Mesendoderm (in vitro differentiated cells): ENCODE data around the gene TMPO. TPM values are rescaled to one million over a fixed set of nuclear protein-coding genes. Genes with fewer than 3 reads are reported as not detected.
A peak's percentile ranks its signal among the peaks of the same experiment; 100 is the strongest.

Experiments
- DNase-seq: peaks from one replicate; pipeline ENCODE4 v3.0.0; 2013
- H2AK5ac ChIP-seq: 2 replicates; pipeline ENCODE4 v1.6.1; 2013; ENCODE audit warnings: low read length, inconsistent platforms
- H2BK120ac ChIP-seq: 2 replicates; pipeline ENCODE4 v1.6.1; 2013; ENCODE audit warnings: low read depth, mild to moderate bottlenecking, low read length, moderate library complexity, mixed read lengths
- H2BK15ac ChIP-seq: replicated peaks from 2 replicates; pipeline ENCODE4 v1.6.1; 2013; ENCODE audit warnings: low read depth, mild to moderate bottlenecking, moderate library complexity
- H2BK5ac ChIP-seq: 2 replicates; pipeline ENCODE4 v1.6.1; 2013; ENCODE audit warnings: low read length, inconsistent platforms
- H3K18ac ChIP-seq: 2 replicates; pipeline ENCODE4 v1.6.1; 2013; ENCODE audit warnings: mild to moderate bottlenecking, low read length, mixed read lengths
- H3K23ac ChIP-seq: one replicate; pipeline ENCODE4 v1.6.1; 2013; ENCODE audit warnings: low read length
- H3K27ac ChIP-seq: 2 replicates; pipeline ENCODE4 v1.5.1; 2013; ENCODE audit warnings: low read depth, mild to moderate bottlenecking, inconsistent platforms, low read length, moderate library complexity
- H3K27me3 ChIP-seq: 2 replicates; pipeline ENCODE4 v1.6.1; 2013; ENCODE audit warnings: low read length, control low read depth, mild to moderate bottlenecking, inconsistent platforms; ENCODE audit not compliant: insufficient read depth, poor library complexity
- H3K36me3 ChIP-seq: 2 replicates; pipeline ENCODE4 v1.6.1; 2013; ENCODE audit warnings: low read length, inconsistent platforms; ENCODE audit not compliant: control insufficient read depth, insufficient read depth
- H3K4ac ChIP-seq: one replicate; pipeline ENCODE4 v1.6.1; 2013; ENCODE audit warnings: low read depth, mild to moderate bottlenecking, low read length, moderate library complexity
- H3K4me1 ChIP-seq: 2 replicates; pipeline ENCODE4 v1.6.1; 2013; ENCODE audit warnings: low read depth, low read length, inconsistent platforms; ENCODE audit not compliant: control insufficient read depth
- H3K4me2 ChIP-seq: 2 replicates; pipeline ENCODE4 v1.6.1; 2013; ENCODE audit warnings: low read length
- H3K4me3 ChIP-seq: 2 replicates; pipeline ENCODE4 v1.5.1; 2013; ENCODE audit warnings: mild to moderate bottlenecking, low read length
- H3K56ac ChIP-seq: one replicate; pipeline ENCODE4 v1.6.1; 2013; ENCODE audit warnings: low read length
- H3K79me1 ChIP-seq: 2 replicates; pipeline ENCODE4 v1.6.1; 2013; ENCODE audit warnings: low read length, inconsistent platforms
- H3K79me2 ChIP-seq: 2 replicates; pipeline ENCODE4 v1.6.1; 2013; ENCODE audit warnings: mild to moderate bottlenecking, low read length; ENCODE audit not compliant: control insufficient read depth, insufficient read depth
- H3K9ac ChIP-seq: 2 replicates; pipeline ENCODE4 v1.6.1; 2013; ENCODE audit warnings: low read length, inconsistent platforms
- H4K5ac ChIP-seq: one replicate; pipeline ENCODE4 v1.6.1; 2013; ENCODE audit warnings: low read length
- H4K8ac ChIP-seq: one replicate; pipeline ENCODE4 v1.6.1; 2013; ENCODE audit warnings: low read depth, mild to moderate bottlenecking, control low read depth, low read length, moderate library complexity
- WGBS: extraction: QIAGEN DNeasy Blood & Tissue Kit; methylation state at CpG from one replicate; pipeline ENCODE4 v1.1.7; 2013; ENCODE audit warnings: low lambda C conversion rate, missing lambda C conversion rate; ENCODE audit not compliant: insufficient coverage; ENCODE audit errors: extremely low coverage; 5-methylcytosine and 5-hydroxymethylcytosine counted together
- polyA plus RNA-seq, 2 experiments: library from polyadenylated mRNA; stranded (reverse); fragments of 200-250 nt; gene quantifications; one replicate each; pipeline ENCODE4 v1.2.3, GENCODE V29; 2013

Gene TMPO, protein sequence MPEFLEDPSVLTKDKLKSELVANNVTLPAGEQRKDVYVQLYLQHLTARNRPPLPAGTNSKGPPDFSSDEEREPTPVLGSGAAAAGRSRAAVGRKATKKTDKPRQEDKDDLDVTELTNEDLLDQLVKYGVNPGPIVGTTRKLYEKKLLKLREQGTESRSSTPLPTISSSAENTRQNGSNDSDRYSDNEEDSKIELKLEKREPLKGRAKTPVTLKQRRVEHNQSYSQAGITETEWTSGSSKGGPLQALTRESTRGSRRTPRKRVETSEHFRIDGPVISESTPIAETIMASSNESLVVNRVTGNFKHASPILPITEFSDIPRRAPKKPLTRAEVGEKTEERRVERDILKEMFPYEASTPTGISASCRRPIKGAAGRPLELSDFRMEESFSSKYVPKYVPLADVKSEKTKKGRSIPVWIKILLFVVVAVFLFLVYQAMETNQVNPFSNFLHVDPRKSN
- polyA plus RNA-seq (2013, experiment 1 of 2) = 154 TPM
- polyA plus RNA-seq (2013, experiment 2 of 2) = 154 TPM

GRCh38 chr12:98515287-98516110, at the start of gene TMPO:
TSS of gene TMPO (plus strand) at chr12:98515590. CDS start at chr12:98515868, 278 bp downstream.
- no peaks in the 10 kb centered on the region for H3K27me3 ChIP-seq
- H2BK15ac ChIP-seq = no peak within 1 kb of the TSS
- peak within 1 kb of the TSS; percentile 97 for H3K56ac ChIP-seq
- no peak within 1 kb of the TSS for H2AK5ac ChIP-seq
- H3K4me2 ChIP-seq = peak within 1 kb of the TSS; percentile 26
- H3K27ac ChIP-seq = peak within 1 kb of the TSS; percentile 98
- peak within 1 kb of the TSS; percentile 14 for H2BK120ac ChIP-seq
- peak within 1 kb of the TSS; percentile 99 for H3K9ac ChIP-seq
- H4K8ac ChIP-seq = no peak within 1 kb of the TSS
- peak within 1 kb of the TSS; percentile 81 for H2BK5ac ChIP-seq
- no peaks in the 10 kb centered on the region for H3K36me3 ChIP-seq
- peaks cover 52% of the 10 kb centered on the region for H3K79me2 ChIP-seq
- no peaks in the 10 kb centered on the region for H3K79me1 ChIP-seq
- peak within 1 kb of the TSS; percentile 1 for H4K5ac ChIP-seq
- H3K4ac ChIP-seq = peak within 1 kb of the TSS; percentile 82
- no CpG with 5 or more reads among the region's 88 CpGs for WGBS
- peak; percentile 97 for DNase-seq
- peak within 1 kb of the TSS; percentile 90 for H3K4me3 ChIP-seq
- H3K23ac ChIP-seq = peak within 1 kb of the TSS; percentile 95
- H3K18ac ChIP-seq = peak within 1 kb of the TSS; percentile 91
- H3K4me1 ChIP-seq = peaks cover 7% of the 10 kb centered on the region

DNA sequence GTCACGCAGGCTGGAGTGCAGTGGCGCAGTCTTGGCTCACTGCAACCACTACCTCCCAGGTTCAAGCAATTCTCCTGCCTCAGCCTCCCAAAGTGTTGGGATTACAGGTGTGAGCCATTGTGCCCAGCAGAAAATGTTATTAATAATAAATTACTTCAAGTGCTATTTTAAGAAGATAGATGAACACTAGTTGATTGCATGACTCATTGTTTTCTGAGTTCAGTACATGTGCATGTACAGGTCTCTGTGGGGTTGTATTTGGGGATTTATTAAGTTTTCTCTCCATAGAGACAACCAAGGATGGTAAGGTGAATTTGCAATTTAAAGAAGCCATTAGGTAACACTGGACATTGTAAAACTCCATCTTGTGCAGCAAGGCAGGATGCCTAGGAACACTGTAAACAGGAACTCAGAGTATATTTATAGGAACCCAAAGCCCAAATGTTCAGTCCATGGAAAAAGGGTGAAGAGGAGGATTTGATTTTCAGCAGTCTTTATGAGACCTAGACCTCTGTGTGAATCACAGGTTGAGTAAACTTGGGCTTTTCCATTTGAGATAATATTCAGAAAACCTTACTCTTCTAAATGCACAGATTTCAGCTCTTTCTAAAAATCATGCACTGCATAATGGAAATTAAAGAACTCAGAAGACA, 49.3 kb upstream of the TMPO start:
- H3K23ac ChIP-seq = no peak overlapping the region
- H3K4me1 ChIP-seq = no peaks in the 10 kb centered on the region
- H3K9ac ChIP-seq = no peak overlapping the region
- no peak overlapping the region for H3K4ac ChIP-seq
- H3K36me3 ChIP-seq = no peaks in the 10 kb centered on the region
- H4K8ac ChIP-seq = no peak overlapping the region
- no CpG with 5 or more reads among the region's 2 CpGs for WGBS
- H3K27me3 ChIP-seq = no peaks in the 10 kb centered on the region
- no peak overlapping the region for H2BK15ac ChIP-seq
- H3K4me2 ChIP-seq = no peak overlapping the region
- H2AK5ac ChIP-seq = no peak overlapping the region
- H2BK5ac ChIP-seq = no peak overlapping the region
- H3K4me3 ChIP-seq = no peak overlapping the region
- no peak overlapping the region for H3K18ac ChIP-seq
- no peaks in the 10 kb centered on the region for H3K79me1 ChIP-seq
- DNase-seq = no peak
- H3K79me2 ChIP-seq = no peaks in the 10 kb centered on the region
- no peak overlapping the region for H4K5ac ChIP-seq
- no peak overlapping the region for H2BK120ac ChIP-seq
- H3K56ac ChIP-seq = no peak overlapping the region
- H3K27ac ChIP-seq = no peak overlapping the region

DNA sequence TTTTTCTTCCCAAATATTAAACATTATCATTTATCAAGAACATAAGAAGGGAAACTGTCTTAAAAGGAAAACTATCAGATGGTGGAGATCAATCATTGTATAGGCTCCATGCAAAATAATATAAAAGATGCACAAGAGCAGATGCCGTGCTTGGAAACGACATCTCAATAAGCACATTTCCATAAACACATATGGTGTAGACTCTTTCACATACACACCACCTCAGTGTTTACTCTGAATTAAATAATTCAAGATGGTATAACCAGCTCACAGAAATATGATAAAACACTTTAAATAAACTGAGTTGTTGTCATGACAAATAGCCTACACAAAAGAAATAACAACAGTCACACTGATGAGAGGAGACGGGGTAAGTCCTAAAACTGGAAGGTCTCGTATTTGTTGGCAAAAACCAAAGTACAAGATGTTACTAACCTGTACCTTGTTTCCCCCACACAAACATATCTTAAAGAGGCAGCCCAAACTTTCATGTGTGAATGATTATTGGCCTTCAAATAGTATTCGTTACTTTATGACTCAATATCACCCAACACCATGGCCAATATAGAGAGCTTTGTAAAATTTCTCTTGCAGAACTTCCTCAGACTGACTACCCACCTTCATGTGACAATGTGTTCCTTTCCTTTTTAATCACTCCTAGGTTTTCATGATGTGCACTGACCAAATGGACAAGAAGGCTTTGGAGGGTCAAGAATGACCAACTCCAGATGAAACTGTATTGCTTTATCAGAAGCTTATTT, 48.6 kb upstream of the TMPO start:
- no CpG with 5 or more reads among the region's 5 CpGs for WGBS
- H3K18ac ChIP-seq = no peak overlapping the region

GRCh38 chr12:98469109-98469508, 46.3 kb upstream of the TMPO start:
- H4K5ac ChIP-seq = no peak overlapping the region
- H3K23ac ChIP-seq = no peak overlapping the region
- H3K27ac ChIP-seq = no peak overlapping the region
- no peaks in the 10 kb centered on the region for H3K27me3 ChIP-seq
- no CpG with 5 or more reads among the region's 2 CpGs for WGBS
- H4K8ac ChIP-seq = no peak overlapping the region
- H3K56ac ChIP-seq = no peak overlapping the region
- H2AK5ac ChIP-seq = no peak overlapping the region
- no peak overlapping the region for H2BK5ac ChIP-seq
- H2BK15ac ChIP-seq = no peak overlapping the region
- H3K36me3 ChIP-seq = no peaks in the 10 kb centered on the region
- H3K4ac ChIP-seq = no peak overlapping the region
- no peak overlapping the region for H3K9ac ChIP-seq
- no peak overlapping the region for H2BK120ac ChIP-seq
- no peaks in the 10 kb centered on the region for H3K79me2 ChIP-seq
- H3K4me3 ChIP-seq = no peak overlapping the region
- no peak overlapping the region for H3K18ac ChIP-seq
- no peak overlapping the region for H3K4me2 ChIP-seq
- H3K4me1 ChIP-seq = no peaks in the 10 kb centered on the region
- no peak for DNase-seq
- no peaks in the 10 kb centered on the region for H3K79me1 ChIP-seq

More for the DNA sequence above, 48.6 kb upstream of the TMPO start:
- no peak overlapping the region for H4K8ac ChIP-seq
- no peak overlapping the region for H3K4me2 ChIP-seq
- H2BK15ac ChIP-seq = no peak overlapping the region
- no peak for DNase-seq
- H2AK5ac ChIP-seq = no peak overlapping the region
- H3K4me3 ChIP-seq = no peak overlapping the region
- H2BK5ac ChIP-seq = no peak overlapping the region
- no peak overlapping the region for H3K9ac ChIP-seq
- H3K79me1 ChIP-seq = no peaks in the 10 kb centered on the region
- H2BK120ac ChIP-seq = no peak overlapping the region
- no peaks in the 10 kb centered on the region for H3K4me1 ChIP-seq
- H4K5ac ChIP-seq = no peak overlapping the region
- no peaks in the 10 kb centered on the region for H3K36me3 ChIP-seq
- no peaks in the 10 kb centered on the region for H3K27me3 ChIP-seq
- no peak overlapping the region for H3K23ac ChIP-seq
- H3K4ac ChIP-seq = no peak overlapping the region
- no peak overlapping the region for H3K56ac ChIP-seq
- H3K79me2 ChIP-seq = no peaks in the 10 kb centered on the region
- no peak overlapping the region for H3K27ac ChIP-seq

DNA sequence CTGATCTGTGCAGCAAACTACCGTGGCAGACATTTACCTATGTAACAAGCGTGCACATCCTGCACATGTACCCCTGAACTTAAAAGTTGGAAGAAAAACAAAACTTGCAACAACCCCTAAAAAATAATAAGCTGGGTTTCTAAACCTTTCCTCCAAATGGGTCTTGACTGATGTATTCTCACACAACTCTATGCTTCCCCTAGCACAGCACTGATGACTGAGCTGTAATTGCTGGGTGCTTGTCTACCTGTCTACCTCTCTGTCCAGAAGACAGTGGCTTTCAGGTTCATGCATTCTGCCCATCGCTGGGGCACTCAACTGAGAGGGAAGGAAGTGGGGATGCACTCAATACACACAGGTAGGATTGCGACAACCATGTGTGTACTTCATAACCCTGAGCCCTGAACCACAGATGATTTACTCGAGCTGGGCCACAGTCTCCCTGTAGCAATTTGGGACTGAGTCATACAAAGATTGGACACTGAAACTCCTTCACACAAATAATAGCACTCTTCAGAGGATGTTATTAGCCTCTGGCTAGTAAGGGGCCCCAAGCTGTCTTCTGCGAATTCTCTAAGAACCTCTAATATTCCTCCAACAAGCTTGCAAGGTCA, 44.8 kb upstream of the TMPO start:
- Histone ChIP-seq H2AK5ac (no peak overlapping the region), H3K27ac (no peak overlapping the region), H4K5ac (no peak overlapping the region), H3K36me3 (no peaks in the 10 kb centered on the region), H3K18ac (no peak overlapping the region), H3K27me3 (no peaks in the 10 kb centered on the region), H3K4me1 (no peaks in the 10 kb centered on the region), H3K4me2 (no peak overlapping the region), H3K56ac (no peak overlapping the region), H2BK5ac (no peak overlapping the region), H4K8ac (no peak overlapping the region), H3K9ac (no peak overlapping the region), H3K79me2 (no peaks in the 10 kb centered on the region), H3K23ac (no peak overlapping the region), H2BK15ac (no peak overlapping the region), H2BK120ac (no peak overlapping the region), H3K79me1 (no peaks in the 10 kb centered on the region), H3K4ac (no peak overlapping the region), H3K4me3 (no peak overlapping the region)
- no CpG with 5 or more reads among the region's 6 CpGs for WGBS
- DNase-seq = no peak
